Measurements from ENCODE around the gene PROX1.

DNA sequence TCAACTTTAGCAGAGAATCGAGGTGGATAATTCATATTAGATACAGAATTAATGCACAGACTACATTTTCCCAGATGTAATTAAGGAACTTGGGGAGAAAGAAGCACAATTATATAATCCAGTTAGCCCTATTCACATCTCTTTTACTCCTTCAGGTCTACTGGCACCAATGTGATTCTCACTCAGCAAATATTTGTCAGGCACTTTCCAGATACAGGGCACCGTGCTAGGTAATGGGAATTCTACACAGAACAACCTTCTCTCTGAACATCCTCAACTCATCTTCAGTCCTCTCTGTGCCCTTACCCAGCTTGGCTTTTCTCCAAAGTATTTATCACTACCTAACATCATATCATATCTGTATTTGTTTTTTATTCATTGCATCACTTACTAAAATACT, 15.6 kb upstream of the PROX1 start:
- TF ChIP-seq, protein P1, sequence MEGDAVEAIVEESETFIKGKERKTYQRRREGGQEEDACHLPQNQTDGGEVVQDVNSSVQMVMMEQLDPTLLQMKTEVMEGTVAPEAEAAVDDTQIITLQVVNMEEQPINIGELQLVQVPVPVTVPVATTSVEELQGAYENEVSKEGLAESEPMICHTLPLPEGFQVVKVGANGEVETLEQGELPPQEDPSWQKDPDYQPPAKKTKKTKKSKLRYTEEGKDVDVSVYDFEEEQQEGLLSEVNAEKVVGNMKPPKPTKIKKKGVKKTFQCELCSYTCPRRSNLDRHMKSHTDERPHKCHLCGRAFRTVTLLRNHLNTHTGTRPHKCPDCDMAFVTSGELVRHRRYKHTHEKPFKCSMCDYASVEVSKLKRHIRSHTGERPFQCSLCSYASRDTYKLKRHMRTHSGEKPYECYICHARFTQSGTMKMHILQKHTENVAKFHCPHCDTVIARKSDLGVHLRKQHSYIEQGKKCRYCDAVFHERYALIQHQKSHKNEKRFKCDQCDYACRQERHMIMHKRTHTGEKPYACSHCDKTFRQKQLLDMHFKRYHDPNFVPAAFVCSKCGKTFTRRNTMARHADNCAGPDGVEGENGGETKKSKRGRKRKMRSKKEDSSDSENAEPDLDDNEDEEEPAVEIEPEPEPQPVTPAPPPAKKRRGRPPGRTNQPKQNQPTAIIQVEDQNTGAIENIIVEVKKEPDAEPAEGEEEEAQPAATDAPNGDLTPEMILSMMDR (IDR thresholded peaks at IDR 0.05; ENCODE audit: low read depth, low read length, poor library complexity, severe bottlenecking): no peak
- TF ChIP-seq EZH2phosphoT487 (IDR thresholded peaks at IDR 0.05; ENCODE audit: borderline replicate concordance, low read length): no peak

All from DOHH2 (cell line).